GM21576 (cell line): ENCODE results near the gene PHLPP1.
A peak's percentile ranks its signal among the peaks of the same experiment; 100 is the strongest.

Source experiments
- ATAC-seq: cut with Tn5 transposase; IDR thresholded peaks from one replicate; pipeline ENCODE4 v1.9.1; 2021; ENCODE audit warnings: mild to moderate bottlenecking, moderate library complexity; ENCODE audit not compliant: unreplicated experiment

PHLPP1 gene

GRCh38 chr18:62769216-62769615 lies 53.9 kb downstream of the PHLPP1 start:
- ATAC-seq: no peak

GRCh38 chr18:62771494-62772270 lies 56.3 kb downstream of the PHLPP1 start:
- no peak for ATAC-seq

- no peak for ATAC-seq
Observed at GRCh38 chr18:62772860-62773584, 57.7 kb downstream of the PHLPP1 start.

- ATAC-seq: no peak
Observed at GRCh38 chr18:62773691-62774090, 58.4 kb downstream of the PHLPP1 start.

- ATAC-seq: no peak
Observed at GRCh38 chr18:62776024-62776570, 60.8 kb downstream of the PHLPP1 start.

- no peak for ATAC-seq
Observed at GRCh38 chr18:62777814-62778213, 62.5 kb downstream of the PHLPP1 start.

GRCh38 chr18:62778976-62779869 lies 63.9 kb downstream of the PHLPP1 start:
- no peak for ATAC-seq

- no peak for ATAC-seq
Observed at GRCh38 chr18:62781262-62781661, 65.9 kb downstream of the PHLPP1 start.

- no peak for ATAC-seq
Observed at GRCh38 chr18:62781893-62782292, 66.6 kb downstream of the PHLPP1 start.

- peak; percentile 48 for ATAC-seq
Observed at GRCh38 chr18:62784338-62784965, 69.1 kb downstream of the PHLPP1 start.

GRCh38 chr18:62784966-62785413 lies 69.6 kb downstream of the PHLPP1 start:
- ATAC-seq: no peak

- no peak for ATAC-seq
Observed at GRCh38 chr18:62786689-62787088, 71.3 kb downstream of the PHLPP1 start.

GRCh38 chr18:62788111-62788510 lies 72.8 kb downstream of the PHLPP1 start:
- ATAC-seq: no peak

- ATAC-seq: no peak
Observed at GRCh38 chr18:62788876-62789275, 73.5 kb downstream of the PHLPP1 start.

GRCh38 chr18:62790871-62791772 lies 75.8 kb downstream of the PHLPP1 start:
- no peak for ATAC-seq

- no peak for ATAC-seq
Observed at GRCh38 chr18:62792016-62792415, 76.7 kb downstream of the PHLPP1 start.

- ATAC-seq: no peak
Observed at GRCh38 chr18:62795813-62796212, 80.5 kb downstream of the PHLPP1 start.

GRCh38 chr18:62796216-62796621 lies 80.9 kb downstream of the PHLPP1 start:
- ATAC-seq: no peak

GRCh38 chr18:62797329-62797728 lies 82.0 kb downstream of the PHLPP1 start:
- no peak for ATAC-seq
